ENCODE data around the gene SDHB.

SDHB gene

GRCh38 chr1:17017435-17017834, 36.4 kb downstream of the SDHB start:
- H3K4me3 ChIP-seq (ENCODE audit: low read length in 2 of 2) = no peak overlapping the region
- H3K27me3 ChIP-seq (ENCODE audit: control insufficient read depth in 2 of 2, insufficient read depth in 2 of 2, low read length in 2 of 2) = no peaks in the 10 kb centered on the region
- H3K9ac ChIP-seq (ENCODE audit: low read depth in 1 of 2, low read length in 2 of 2) = no peak overlapping the region
- peaks cover 0 to under 1% of the 10 kb centered on the region in 2 donors for H3K4me1 ChIP-seq (ENCODE audit: control insufficient read depth in 2 of 2, insufficient read depth in 2 of 2, low read length in 2 of 2)
- H3K9me3 ChIP-seq (ENCODE audit: control insufficient read depth in 2 of 2, low read length in 2 of 2) = no peaks in the 10 kb centered on the region
- no peak overlapping the region for H3K27ac ChIP-seq (ENCODE audit: low read depth in 2 of 2, low read length in 2 of 2)
- H3K36me3 ChIP-seq (ENCODE audit: control insufficient read depth in 2 of 2, insufficient read depth in 2 of 2, low read length in 2 of 2) = peaks cover 42 to 44% of the 10 kb centered on the region in 2 donors

GRCh38 chr1:17016317-17016661, 37.5 kb downstream of the SDHB start:
- H3K4me1 ChIP-seq (ENCODE audit: control insufficient read depth in 2 of 2, insufficient read depth in 2 of 2, low read length in 2 of 2) = peaks cover 3 to 5% of the 10 kb centered on the region in 2 donors
- H3K9ac ChIP-seq (ENCODE audit: low read depth in 1 of 2, low read length in 2 of 2) = no peak overlapping the region
- H3K4me3 ChIP-seq (ENCODE audit: low read length in 2 of 2) = no peak overlapping the region
- no peaks in the 10 kb centered on the region for H3K9me3 ChIP-seq (ENCODE audit: control insufficient read depth in 2 of 2, low read length in 2 of 2)
- no peak overlapping the region for H3K27ac ChIP-seq (ENCODE audit: low read depth in 2 of 2, low read length in 2 of 2)
- H3K36me3 ChIP-seq (ENCODE audit: control insufficient read depth in 2 of 2, insufficient read depth in 2 of 2, low read length in 2 of 2) = peaks cover 32 to 33% of the 10 kb centered on the region in 2 donors
- H3K27me3 ChIP-seq (ENCODE audit: control insufficient read depth in 2 of 2, insufficient read depth in 2 of 2, low read length in 2 of 2) = no peaks in the 10 kb centered on the region

- no peak overlapping the region for H3K9ac ChIP-seq (ENCODE audit: low read depth in 1 of 2, low read length in 2 of 2)
- H3K4me1 ChIP-seq (ENCODE audit: control insufficient read depth in 2 of 2, insufficient read depth in 2 of 2, low read length in 2 of 2) = peaks cover 15 to 16% of the 10 kb centered on the region in 2 donors
These were observed 38.9 kb downstream of the SDHB start for GRCh38 chr1:17014671-17015567.

GRCh38 chr1:17013491-17014320, 40.1 kb downstream of the SDHB start:
- no peak overlapping the region for H3K9ac ChIP-seq (ENCODE audit: low read depth in 1 of 2, low read length in 2 of 2)
- H3K36me3 ChIP-seq (ENCODE audit: control insufficient read depth in 2 of 2, insufficient read depth in 2 of 2, low read length in 2 of 2) = peaks cover 8 to 9% of the 10 kb centered on the region in 2 donors
- H3K4me3 ChIP-seq (ENCODE audit: low read length in 2 of 2) = no peak overlapping the region
- no peaks in the 10 kb centered on the region for H3K27me3 ChIP-seq (ENCODE audit: control insufficient read depth in 2 of 2, insufficient read depth in 2 of 2, low read length in 2 of 2)
- H3K4me1 ChIP-seq (ENCODE audit: control insufficient read depth in 2 of 2, insufficient read depth in 2 of 2, low read length in 2 of 2) = peaks cover 18 to 19% of the 10 kb centered on the region in 2 donors
- H3K9me3 ChIP-seq (ENCODE audit: control insufficient read depth in 2 of 2, low read length in 2 of 2) = no peaks in the 10 kb centered on the region
- no peak overlapping the region for H3K27ac ChIP-seq (ENCODE audit: low read depth in 2 of 2, low read length in 2 of 2)

More at GRCh38 chr1:17014671-17015567, 38.9 kb downstream of the SDHB start:
- H3K4me3 ChIP-seq (ENCODE audit: low read length in 2 of 2) = no peak overlapping the region
- H3K9me3 ChIP-seq (ENCODE audit: control insufficient read depth in 2 of 2, low read length in 2 of 2) = no peaks in the 10 kb centered on the region
- H3K27ac ChIP-seq (ENCODE audit: low read depth in 2 of 2, low read length in 2 of 2) = no peak overlapping the region
- peaks cover 19 to 20% of the 10 kb centered on the region in 2 donors for H3K36me3 ChIP-seq (ENCODE audit: control insufficient read depth in 2 of 2, insufficient read depth in 2 of 2, low read length in 2 of 2)
- H3K27me3 ChIP-seq (ENCODE audit: control insufficient read depth in 2 of 2, insufficient read depth in 2 of 2, low read length in 2 of 2) = no peaks in the 10 kb centered on the region

- Histone ChIP-seq H3K4me1 (ENCODE audit: control insufficient read depth in 2 of 2, insufficient read depth in 2 of 2, low read length in 2 of 2) (peaks cover 18 to 19% of the 10 kb centered on the region in 2 donors), H3K36me3 (ENCODE audit: control insufficient read depth in 2 of 2, insufficient read depth in 2 of 2, low read length in 2 of 2) (peaks cover 1 to 2% of the 10 kb centered on the region in 2 donors), H3K27ac (ENCODE audit: low read depth in 2 of 2, low read length in 2 of 2) (no peak overlapping the region), H3K27me3 (ENCODE audit: control insufficient read depth in 2 of 2, insufficient read depth in 2 of 2, low read length in 2 of 2) (no peaks in the 10 kb centered on the region), H3K9me3 (ENCODE audit: control insufficient read depth in 2 of 2, low read length in 2 of 2) (no peaks in the 10 kb centered on the region), H3K9ac (ENCODE audit: low read depth in 1 of 2, low read length in 2 of 2) (no peak overlapping the region), H3K4me3 (ENCODE audit: low read length in 2 of 2) (no peak overlapping the region)
These were observed 40.9 kb downstream of the SDHB start for GRCh38 chr1:17012775-17013490.

DNA sequence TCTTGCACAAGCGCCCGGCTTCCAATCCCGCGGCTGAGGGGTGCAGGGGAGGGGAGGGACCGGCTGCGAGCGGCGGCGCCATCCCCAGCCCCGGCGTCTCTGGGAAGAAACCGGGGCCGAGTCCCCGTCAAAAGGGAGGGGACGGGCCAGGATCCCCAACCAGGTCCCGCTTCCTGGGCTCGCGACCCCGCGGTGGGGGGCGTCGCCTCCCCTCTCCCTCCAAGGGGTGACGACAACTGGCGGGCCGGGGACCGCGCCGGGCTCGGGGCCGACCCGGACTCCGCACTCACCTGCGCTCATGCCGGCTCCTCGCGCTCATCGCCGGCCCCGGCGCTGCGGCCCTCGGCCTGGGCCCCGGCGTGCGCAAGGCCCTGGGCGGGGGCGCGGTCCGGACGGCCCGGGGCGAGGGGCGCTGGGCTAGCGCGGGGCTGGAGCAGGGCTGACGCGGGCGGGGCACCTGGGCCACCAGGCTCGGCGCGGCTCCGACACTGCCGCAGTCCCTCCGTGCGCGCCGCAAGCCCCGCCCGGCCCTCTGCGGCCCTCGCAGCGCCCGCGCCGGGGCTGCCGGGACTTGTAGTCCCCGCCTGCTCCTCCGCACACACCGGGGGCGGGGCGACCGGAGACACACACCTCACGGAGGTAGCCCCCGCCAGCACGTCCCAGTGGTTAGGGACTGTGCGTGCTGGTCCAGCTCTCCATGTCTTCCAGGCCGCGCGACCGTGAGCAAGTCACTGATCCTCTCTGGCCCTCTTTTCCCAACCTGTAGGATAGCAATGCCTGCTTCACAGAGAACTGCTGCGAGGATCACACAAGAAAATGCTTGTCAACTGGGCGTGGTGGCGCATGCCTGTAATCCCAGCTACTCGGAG, 42.2 kb downstream of the SDHB start, which contains the start of gene ATP13A2:
Gene ATP13A2 (minus strand): TSS at position 490 of the 869 bp plus-strand sequence. CDS start 190 bp downstream, at position 300.
- Histone ChIP-seq H3K4me3 (ENCODE audit: low read length in 2 of 2) (peak within 1 kb of the TSS; percentile 80), H3K9ac (ENCODE audit: low read depth in 1 of 2, low read length in 2 of 2) (peak within 1 kb of the TSS; percentile 47 to 67), H3K36me3 (ENCODE audit: control insufficient read depth in 2 of 2, insufficient read depth in 2 of 2, low read length in 2 of 2) (no peaks in the 10 kb centered on the region), H3K9me3 (ENCODE audit: control insufficient read depth in 2 of 2, low read length in 2 of 2) (no peaks in the 10 kb centered on the region), H3K4me1 (ENCODE audit: control insufficient read depth in 2 of 2, insufficient read depth in 2 of 2, low read length in 2 of 2) (peaks cover 18 to 19% of the 10 kb centered on the region in 2 donors), H3K27ac (ENCODE audit: low read depth in 2 of 2, low read length in 2 of 2) (no peak within 1 kb of the TSS), H3K27me3 (ENCODE audit: control insufficient read depth in 2 of 2, insufficient read depth in 2 of 2, low read length in 2 of 2) (no peaks in the 10 kb centered on the region)

DNA sequence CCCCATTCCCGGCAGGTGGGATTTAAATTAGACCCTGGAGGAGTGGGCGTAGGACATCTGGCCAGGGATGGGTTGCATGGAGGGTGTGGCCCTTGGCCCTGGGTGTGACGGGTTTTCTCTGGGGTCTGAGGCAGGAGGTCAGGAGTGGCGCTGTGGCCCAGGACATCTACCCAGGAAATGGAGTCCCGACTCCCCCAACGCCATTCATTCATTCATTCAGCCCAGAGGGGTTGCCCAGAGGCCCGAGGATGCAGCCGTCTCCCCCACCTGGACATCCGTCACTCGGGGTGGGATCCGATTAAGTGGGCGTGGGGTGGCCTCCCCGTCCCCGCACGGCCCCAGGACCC, 42.8 kb downstream of the SDHB start:
- H3K36me3 ChIP-seq (ENCODE audit: control insufficient read depth in 2 of 2, insufficient read depth in 2 of 2, low read length in 2 of 2) = no peaks in the 10 kb centered on the region
- H3K27me3 ChIP-seq (ENCODE audit: control insufficient read depth in 2 of 2, insufficient read depth in 2 of 2, low read length in 2 of 2) = no peaks in the 10 kb centered on the region
- H3K9ac ChIP-seq (ENCODE audit: low read depth in 1 of 2, low read length in 2 of 2) = peak overlapping the region; percentile 47 to 67
- H3K4me1 ChIP-seq (ENCODE audit: control insufficient read depth in 2 of 2, insufficient read depth in 2 of 2, low read length in 2 of 2) = peaks cover 18 to 19% of the 10 kb centered on the region in 2 donors
- no peaks in the 10 kb centered on the region for H3K9me3 ChIP-seq (ENCODE audit: control insufficient read depth in 2 of 2, low read length in 2 of 2)
- H3K4me3 ChIP-seq (ENCODE audit: low read length in 2 of 2) = peak overlapping the region; percentile 80
- H3K27ac ChIP-seq (ENCODE audit: low read depth in 2 of 2, low read length in 2 of 2) = no peak overlapping the region

DNA sequence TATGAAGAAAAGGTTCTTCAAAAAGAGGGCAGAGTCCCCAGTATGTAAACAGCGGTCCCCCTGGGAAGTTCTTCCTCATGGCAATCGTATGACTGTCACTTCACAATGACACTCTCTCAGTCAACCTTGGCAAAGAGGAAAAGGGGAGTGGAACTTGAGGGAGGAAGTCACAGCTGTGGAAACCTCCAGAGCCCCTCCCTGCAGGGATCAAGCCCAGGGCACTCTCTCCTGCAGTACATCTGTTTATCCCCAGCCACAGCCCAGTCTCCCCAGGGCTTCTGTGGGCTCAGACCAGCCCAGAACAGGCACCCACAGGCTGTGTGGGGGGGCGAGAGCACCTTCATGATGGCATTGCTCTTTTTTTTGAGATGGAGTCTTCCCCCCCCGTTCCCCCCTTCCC, 44.1 kb downstream of the SDHB start:
- H3K9ac ChIP-seq (ENCODE audit: low read depth in 1 of 2, low read length in 2 of 2) = no peak overlapping the region
- H3K4me3 ChIP-seq (ENCODE audit: low read length in 2 of 2) = no peak overlapping the region
- H3K27me3 ChIP-seq (ENCODE audit: control insufficient read depth in 2 of 2, insufficient read depth in 2 of 2, low read length in 2 of 2) = no peaks in the 10 kb centered on the region
- H3K36me3 ChIP-seq (ENCODE audit: control insufficient read depth in 2 of 2, insufficient read depth in 2 of 2, low read length in 2 of 2) = peaks cover under 1 to 5% of the 10 kb centered on the region in 2 donors
- peaks cover 18 to 19% of the 10 kb centered on the region in 2 donors for H3K4me1 ChIP-seq (ENCODE audit: control insufficient read depth in 2 of 2, insufficient read depth in 2 of 2, low read length in 2 of 2)
- H3K9me3 ChIP-seq (ENCODE audit: control insufficient read depth in 2 of 2, low read length in 2 of 2) = no peaks in the 10 kb centered on the region
- H3K27ac ChIP-seq (ENCODE audit: low read depth in 2 of 2, low read length in 2 of 2) = no peak overlapping the region

- Histone ChIP-seq H3K27me3 (ENCODE audit: control insufficient read depth in 2 of 2, insufficient read depth in 2 of 2, low read length in 2 of 2) (no peaks in the 10 kb centered on the region), H3K9me3 (ENCODE audit: control insufficient read depth in 2 of 2, low read length in 2 of 2) (no peaks in the 10 kb centered on the region), H3K4me3 (ENCODE audit: low read length in 2 of 2) (no peak overlapping the region), H3K4me1 (ENCODE audit: control insufficient read depth in 2 of 2, insufficient read depth in 2 of 2, low read length in 2 of 2) (peaks cover 18 to 19% of the 10 kb centered on the region in 2 donors), H3K36me3 (ENCODE audit: control insufficient read depth in 2 of 2, insufficient read depth in 2 of 2, low read length in 2 of 2) (peaks cover 10 to 15% of the 10 kb centered on the region in 2 donors), H3K9ac (ENCODE audit: low read depth in 1 of 2, low read length in 2 of 2) (no peak overlapping the region), H3K27ac (ENCODE audit: low read depth in 2 of 2, low read length in 2 of 2) (no peak overlapping the region)
These were observed 45.5 kb downstream of the SDHB start for GRCh38 chr1:17008208-17008855.
